Right atrium auricular region (tissue), 2 donors: Measurements from ENCODE around the gene BRSK2. TPM values are rescaled to one million over a fixed set of nuclear protein-coding genes. Genes with fewer than 3 reads are reported as not detected.

Experiments
- DNase-seq: peaks from one replicate; pipeline ENCODE4 v3.0.0-alpha.2; 2019; ENCODE audit warnings: low spot score
- H3K27ac ChIP-seq, 2 donors: fragments of 200-600 bp; sonication (generic); 1 replicate in 1 of 2; 2 replicates in 1 of 2; pipeline ENCODE4 v1.5.1; 2016 to 2019
- H3K27me3 ChIP-seq, 2 donors: fragments of 200-600 bp; sonication (generic); one replicate each; pipeline versions ENCODE4 v1.5.1 to v1.6.0; 2017 to 2019
- H3K36me3 ChIP-seq: fragments of 200-600 bp; sonication (generic); one replicate; pipeline ENCODE4 v1.5.1; 2016
- H3K4me1 ChIP-seq, 2 donors: fragments of 200-600 bp; sonication (generic); one replicate each; pipeline versions ENCODE4 v1.5.1 to v1.6.0; 2017 to 2019
- H3K4me3 ChIP-seq, 2 donors: fragments of 200-600 bp; sonication (generic); 1 replicate in 1 of 2; 2 replicates in 1 of 2; pipeline ENCODE4 v1.5.1; 2017 to 2019; ENCODE audit warnings: mild to moderate bottlenecking in 1 of 2, moderate library complexity in 1 of 2
- H3K9me3 ChIP-seq, 2 donors: fragments of 200-600 bp; sonication (generic); one replicate each; pipeline ENCODE4 v1.5.1; 2019
- CTCF ChIP-seq, 2 donors: fragments of 200-600 bp; sonication (generic); IDR thresholded peaks; one replicate each; pipeline ENCODE4 v1.5.1; 2019; ENCODE audit warnings: antibody characterized with exemption in 2 of 2
- total RNA-seq, 2 donors: library from RNA; depleted of rRNA; stranded (reverse); fragments of >200 nt; gene quantifications; one replicate each; pipeline ENCODE4 v1.1.0, GENCODE V29; 2016

Gene BRSK2
- total RNA-seq, 2 donors from 2014 or later: 0.19 to 0.51 TPM

DNA sequence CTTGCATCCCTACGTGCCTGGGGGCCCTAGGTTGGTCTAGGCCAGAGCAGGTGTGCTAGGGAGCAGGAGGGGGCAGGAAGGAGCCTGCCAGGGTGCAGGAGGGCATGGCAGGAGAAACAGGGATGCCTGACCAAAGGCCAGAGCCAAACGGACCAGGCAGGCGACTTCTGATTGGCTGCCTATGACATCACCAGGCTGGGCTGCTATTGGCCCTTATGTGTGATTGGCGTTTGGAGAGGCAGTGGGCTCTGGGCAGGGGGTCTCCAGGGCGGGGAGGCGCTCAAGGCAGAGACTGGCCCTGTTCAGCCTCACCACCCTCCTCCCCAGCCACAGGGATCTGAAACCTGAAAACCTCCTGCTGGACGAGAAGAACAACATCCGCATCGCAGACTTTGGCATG, 52.4 kb downstream of the BRSK2 start:
- no peak for TF ChIP-seq CTCF (IDR thresholded peaks at IDR 0.05)
- DNase-seq: no peak
- Histone ChIP-seq H3K9me3 (no peaks in the 10 kb centered on the region), H3K36me3 (no peaks in the 10 kb centered on the region), H3K27ac (no peak overlapping the region), H3K27me3 (no peaks in the 10 kb centered on the region), H3K4me3 (no peak overlapping the region), H3K4me1 (peaks cover 0 to 24% of the 10 kb centered on the region in 2 donors)

- Histone ChIP-seq H3K27ac (no peak overlapping the region), H3K36me3 (no peaks in the 10 kb centered on the region), H3K4me3 (no peak overlapping the region), H3K9me3 (no peaks in the 10 kb centered on the region), H3K4me1 (peaks cover 0 to 16% of the 10 kb centered on the region in 2 donors), H3K27me3 (no peaks in the 10 kb centered on the region)
- TF ChIP-seq CTCF (IDR thresholded peaks at IDR 0.05): no peak
- no peak for DNase-seq
Observed at GRCh38 chr11:1442807-1443366, 53.2 kb downstream of the BRSK2 start.

DNA sequence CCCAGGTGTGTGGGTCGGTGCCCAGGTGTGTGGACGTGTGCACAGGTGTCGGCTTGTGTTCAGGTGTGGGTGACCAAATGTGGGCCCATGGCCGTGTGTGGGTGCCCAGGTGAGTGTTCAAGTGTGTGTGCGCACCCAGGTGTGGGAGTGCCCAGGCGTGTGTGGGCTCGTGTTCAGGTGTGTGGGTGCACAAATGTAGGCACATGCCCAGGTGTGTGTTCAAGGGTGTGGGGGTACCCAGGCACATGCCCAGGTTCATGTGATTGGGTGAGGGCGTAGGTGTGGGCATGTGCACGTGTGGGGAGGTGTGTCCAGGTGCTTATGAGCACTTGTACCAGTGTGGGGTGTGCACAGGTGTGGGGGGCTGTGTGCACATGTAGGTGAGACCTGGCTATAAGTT, 54.0 kb downstream of the BRSK2 start:
- no peaks in the 10 kb centered on the region for H3K27me3 ChIP-seq
- H3K27ac ChIP-seq: no peak overlapping the region
- no peak overlapping the region for H3K4me3 ChIP-seq
- TF ChIP-seq CTCF (IDR thresholded peaks at IDR 0.05): no peak
- DNase-seq: no peak
- H3K9me3 ChIP-seq: no peaks in the 10 kb centered on the region
- H3K4me1 ChIP-seq: peaks cover 0 to 8% of the 10 kb centered on the region in 2 donors
- H3K36me3 ChIP-seq: no peaks in the 10 kb centered on the region

- Histone ChIP-seq H3K4me1 (peaks cover 0 to 2% of the 10 kb centered on the region in 2 donors), H3K9me3 (no peaks in the 10 kb centered on the region), H3K4me3 (no peak overlapping the region), H3K36me3 (no peaks in the 10 kb centered on the region), H3K27ac (no peak overlapping the region), H3K27me3 (no peaks in the 10 kb centered on the region)
- no peak for DNase-seq
- TF ChIP-seq CTCF (IDR thresholded peaks at IDR 0.05): no peak
Observed at GRCh38 chr11:1444321-1444720, 54.6 kb downstream of the BRSK2 start.

- Histone ChIP-seq H3K36me3 (no peaks in the 10 kb centered on the region), H3K27ac (no peak overlapping the region), H3K9me3 (no peaks in the 10 kb centered on the region), H3K4me3 (no peak overlapping the region), H3K27me3 (no peaks in the 10 kb centered on the region), H3K4me1 (no peaks in the 10 kb centered on the region)
- no peak for DNase-seq
- no peak for TF ChIP-seq CTCF (IDR thresholded peaks at IDR 0.05)
Observed at GRCh38 chr11:1444823-1445422, 55.2 kb downstream of the BRSK2 start.
